Tongue (tissue), 2 donors: ENCODE data around the gene DPF1. TPM values are rescaled to one million over a fixed set of nuclear protein-coding genes. Genes with fewer than 3 reads are reported as not detected.
"Not testable (repeated sequence)": the region's sequence is repeated elsewhere in the genome, so short reads cannot be mapped to it uniquely, and the experiment has no call there.

ENCODE experiments used
- DNase-seq: peaks from one replicate; pipeline ENCODE4 v3.0.0-alpha.2; 2015
- total RNA-seq: library from RNA; depleted of rRNA; stranded (reverse); fragments of >200 nt; gene quantifications from one replicate; pipeline ENCODE4 v1.2.3, GENCODE V29; 2014

DPF1 gene
- total RNA-seq, result 0.92 TPM

- peak; percentile 89 for DNase-seq
Observed at GRCh38 chr19:38224014-38224862, at the start of gene DPF1. Gene DPF1 (minus strand): TSS chr19:38224222. CDS start chr19:38224142, 80 bp downstream.

GRCh38 chr19:38273499-38273898, 49.5 kb upstream of the DPF1 start:
- no peak for DNase-seq

GRCh38 chr19:38270587-38271167, 46.7 kb upstream of the DPF1 start:
- no peak for DNase-seq

GRCh38 chr19:38268539-38268938, 44.5 kb upstream of the DPF1 start:
- no peak for DNase-seq

GRCh38 chr19:38267761-38268483, 43.9 kb upstream of the DPF1 start:
- DNase-seq, result no peak

- no peak for DNase-seq
Observed at GRCh38 chr19:38266981-38267597, 43.1 kb upstream of the DPF1 start.

- DNase-seq, result no peak
Observed at GRCh38 chr19:38265921-38266429, 42.0 kb upstream of the DPF1 start.

- DNase-seq, result peak; percentile 51
Observed at GRCh38 chr19:38265213-38265861, 41.3 kb upstream of the DPF1 start.

GRCh38 chr19:38264486-38265212, 40.6 kb upstream of the DPF1 start, which contains the start of gene SPINT2:
Gene SPINT2 (plus strand): TSS chr19:38264573. CDS start chr19:38264893, 320 bp downstream.
- DNase-seq, result peak; percentile 58

GRCh38 chr19:38263689-38264485, 39.9 kb upstream of the DPF1 start:
- DNase-seq, result peak; percentile 72

GRCh38 chr19:38262585-38263268, 38.7 kb upstream of the DPF1 start:
- no peak for DNase-seq

GRCh38 chr19:38261942-38262341, 37.9 kb upstream of the DPF1 start:
- not testable (repeated sequence) for DNase-seq

GRCh38 chr19:38255383-38256014, 31.5 kb upstream of the DPF1 start:
- no peak for DNase-seq

- no peak for DNase-seq
Observed at GRCh38 chr19:38253788-38254187, 29.8 kb upstream of the DPF1 start.

- DNase-seq, result peak; percentile 80
Observed at GRCh38 chr19:38252941-38253691, 29.1 kb upstream of the DPF1 start.

GRCh38 chr19:38252385-38252784, 28.4 kb upstream of the DPF1 start:
- DNase-seq, result no peak

GRCh38 chr19:38251564-38252051, 27.6 kb upstream of the DPF1 start:
- DNase-seq, result peak; percentile 60
